A673 (cell line): ENCODE results near the gene TMTC2.

ENCODE experiments used
- CTCF ChIP-seq: fragments of 300-800, 200-600 bp; sonication (generic); conservative IDR thresholded peaks from 2 replicates; pipeline ENCODE4 v1.5.1; 2017; ENCODE audit warnings: low read depth, mild to moderate bottlenecking, antibody characterized with exemption, low read length, moderate library complexity, mixed read lengths
- EZH2 ChIP-seq: fragments of 200-600 bp; sonication (generic); IDR thresholded peaks from 2 replicates; pipeline ENCODE4 v1.6.1; 2017; ENCODE audit warnings: borderline replicate concordance, low read depth, mild to moderate bottlenecking, mixed read lengths, antibody characterized with exemption, low read length; ENCODE audit not compliant: poor library complexity, severe bottlenecking

- TF ChIP-seq CTCF: no peak
- TF ChIP-seq EZH2: no peak
Measured at GRCh38 chr12:82942521-82942920, 255.8 kb downstream of the TMTC2 start.
